Uterus (tissue), 4 donors: Measurements from ENCODE around the gene LIFR. TPM values are rescaled to one million over a fixed set of nuclear protein-coding genes. Genes with fewer than 3 reads are reported as not detected.

ENCODE experiments used
- DNase-seq, 2 donors: peaks; one replicate each; pipeline ENCODE4 v3.0.0-alpha.2; 2019 to 2020
- H3K27ac ChIP-seq, 2 donors: fragments of 200-600 bp; sonication (generic); 1 replicate in 1 of 2; 2 replicates in 1 of 2; pipeline ENCODE4 v1.5.1; 2016 to 2018
- H3K27me3 ChIP-seq, 2 donors: fragments of 200-600 bp; sonication (generic); one replicate each; pipeline ENCODE4 v1.5.1; 2018 to 2019; ENCODE audit warnings: control low read depth in 1 of 2
- H3K36me3 ChIP-seq, 2 donors: fragments of 200-600 bp; sonication (generic); one replicate each; pipeline ENCODE4 v1.5.1; 2019; ENCODE audit warnings: control low read depth in 1 of 2
- H3K4me1 ChIP-seq, 2 donors: fragments of 200-600 bp; sonication (generic); one replicate each; pipeline ENCODE4 v1.5.1; 2018 to 2019; ENCODE audit warnings: control low read depth in 1 of 2
- H3K4me3 ChIP-seq, 2 donors: fragments of 200-600 bp; sonication (generic); 1 replicate in 1 of 2; 2 replicates in 1 of 2; pipeline ENCODE4 v1.5.1; 2018 to 2019; ENCODE audit warnings: mild to moderate bottlenecking in 1 of 2
- H3K9me3 ChIP-seq, 2 donors: fragments of 200-600 bp; sonication (generic); one replicate each; pipeline ENCODE4 v1.5.1; 2019; ENCODE audit warnings: control low read depth in 1 of 2
- CTCF ChIP-seq, 4 experiments: fragments of 200-600 bp in 2 of 4; fragments of 450-650 bp in 2 of 4; sonication (generic) in 2 of 4; IDR thresholded peaks; one replicate each; pipeline ENCODE4 v1.5.1; 2016 to 2019; ENCODE audit warnings: antibody characterized with exemption in 4 of 4, mild to moderate bottlenecking in 2 of 4, moderate library complexity in 1 of 4
- POLR2A ChIP-seq, 2 donors: fragments of 450-650 bp; IDR thresholded peaks; one replicate each; pipeline ENCODE4 v1.6.1; 2016; ENCODE audit warnings: antibody characterized with exemption in 2 of 2, mild to moderate bottlenecking in 1 of 2, moderate library complexity in 1 of 2
- intact Hi-C: fragments of 100-400 bp; cut with DNase I; formaldehyde crosslinking; loops from one replicate; pipeline ENCODE4 v1.15.1; 2023; ENCODE audit warnings: low total_unique reads
- total RNA-seq, 4 donors: library from RNA; depleted of rRNA in 3 of 4; stranded (reverse); fragments of >200 nt in 3 of 4; gene quantifications; one replicate each; pipeline versions ENCODE4 v1.1.0 to v1.2.4, GENCODE V29; 2014 to 2023
- donor health status: DM: yes; HTN: yes; CAD: no.

Gene LIFR
- total RNA-seq, 4 donors from 2014 or later = 141 to 310 (median 232) TPM

GRCh38 chr5:38589629-38590028 is 33.2 kb upstream of the LIFR start:
- no peak for DNase-seq
- intact Hi-C loops = no loop called here
- peak overlapping the region in 1 of 2 donors; percentile 37 for H3K27ac ChIP-seq
- no peaks in the 10 kb centered on the region for H3K4me1 ChIP-seq
- TF ChIP-seq POLR2A (IDR thresholded peaks at IDR 0.05) (no peak), CTCF (IDR thresholded peaks at IDR 0.05) (no peak)
- no peaks in the 10 kb centered on the region for H3K27me3 ChIP-seq
- no peak overlapping the region for H3K4me3 ChIP-seq
- no peaks in the 10 kb centered on the region for H3K9me3 ChIP-seq
- H3K36me3 ChIP-seq = no peaks in the 10 kb centered on the region

- intact Hi-C loops = no loop called here
- H3K27me3 ChIP-seq = no peaks in the 10 kb centered on the region
- H3K27ac ChIP-seq = no peak overlapping the region
- H3K9me3 ChIP-seq = no peaks in the 10 kb centered on the region
- no peak overlapping the region for H3K4me3 ChIP-seq
- TF ChIP-seq CTCF (IDR thresholded peaks at IDR 0.05) (no peak), POLR2A (IDR thresholded peaks at IDR 0.05) (no peak)
- no peaks in the 10 kb centered on the region for H3K4me1 ChIP-seq
- H3K36me3 ChIP-seq = no peaks in the 10 kb centered on the region
- no peak for DNase-seq
These were observed 29.4 kb upstream of the LIFR start for GRCh38 chr5:38585816-38586215.

GRCh38 chr5:38583500-38583899 is 27.1 kb upstream of the LIFR start:
- intact Hi-C loops = no loop called here
- Histone ChIP-seq H3K27ac (no peak overlapping the region), H3K9me3 (no peaks in the 10 kb centered on the region), H3K4me1 (no peaks in the 10 kb centered on the region), H3K36me3 (no peaks in the 10 kb centered on the region), H3K4me3 (no peak overlapping the region), H3K27me3 (no peaks in the 10 kb centered on the region)
- no peak for DNase-seq
- TF ChIP-seq POLR2A (IDR thresholded peaks at IDR 0.05) = no peak

- H3K36me3 ChIP-seq = no peaks in the 10 kb centered on the region
- no peak overlapping the region for H3K27ac ChIP-seq
- H3K27me3 ChIP-seq = no peaks in the 10 kb centered on the region
- TF ChIP-seq CTCF (IDR thresholded peaks at IDR 0.05) = no peak
- TF ChIP-seq POLR2A (IDR thresholded peaks at IDR 0.05) = no peak
- no peaks in the 10 kb centered on the region for H3K4me1 ChIP-seq
- no peak overlapping the region for H3K4me3 ChIP-seq
- no peak for DNase-seq
- intact Hi-C loops = no loop called here
- no peaks in the 10 kb centered on the region for H3K9me3 ChIP-seq
These were observed 26.5 kb upstream of the LIFR start for GRCh38 chr5:38582975-38583319.

GRCh38 chr5:38582293-38582974 is 26.0 kb upstream of the LIFR start:
- intact Hi-C loops = no loop called here
- no peaks in the 10 kb centered on the region for H3K9me3 ChIP-seq
- no peak overlapping the region for H3K4me3 ChIP-seq
- no peak for TF ChIP-seq CTCF (IDR thresholded peaks at IDR 0.05)
- no peak for TF ChIP-seq POLR2A (IDR thresholded peaks at IDR 0.05)
- H3K27ac ChIP-seq = no peak overlapping the region
- no peak for DNase-seq
- no peaks in the 10 kb centered on the region for H3K36me3 ChIP-seq
- H3K4me1 ChIP-seq = no peaks in the 10 kb centered on the region
- no peaks in the 10 kb centered on the region for H3K27me3 ChIP-seq

- no peak for DNase-seq
- Histone ChIP-seq H3K4me1 (no peaks in the 10 kb centered on the region), H3K27ac (no peak overlapping the region), H3K9me3 (no peaks in the 10 kb centered on the region), H3K27me3 (no peaks in the 10 kb centered on the region), H3K36me3 (no peaks in the 10 kb centered on the region), H3K4me3 (no peak overlapping the region)
- TF ChIP-seq POLR2A (IDR thresholded peaks at IDR 0.05) (no peak), CTCF (IDR thresholded peaks at IDR 0.05) (no peak)
- intact Hi-C loops = no loop called here
These were observed 25.2 kb upstream of the LIFR start for GRCh38 chr5:38581597-38581996.
